HG02678 (cell line): ENCODE data around the gene CD79A.
A peak's percentile ranks its signal among the peaks of the same experiment; 100 is the strongest.

Source experiments
- ATAC-seq: cut with Tn5 transposase; IDR thresholded peaks from one replicate; pipeline ENCODE4 v1.9.1; 2021; ENCODE audit warnings: mild to moderate bottlenecking, moderate library complexity; ENCODE audit not compliant: unreplicated experiment

The CD79A gene

DNA sequence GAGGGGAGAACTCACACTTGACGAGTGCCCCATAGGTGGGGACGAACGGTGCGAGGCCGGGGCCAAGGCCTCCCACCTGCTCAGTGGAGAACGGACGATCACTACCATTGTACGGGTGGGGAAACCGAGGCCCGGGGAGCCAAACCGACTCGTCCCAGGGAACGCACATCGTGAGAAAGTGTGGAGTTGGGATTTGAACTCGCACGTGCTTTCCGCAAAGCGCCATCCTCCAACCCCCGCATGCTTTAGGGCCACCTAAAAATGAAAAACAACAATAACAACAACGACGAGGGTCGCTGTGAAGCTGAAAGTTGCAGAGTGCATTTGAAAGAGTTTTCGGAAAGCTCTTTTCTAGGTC is 6.4 kb downstream of the CD79A start:
- no peak for ATAC-seq

DNA sequence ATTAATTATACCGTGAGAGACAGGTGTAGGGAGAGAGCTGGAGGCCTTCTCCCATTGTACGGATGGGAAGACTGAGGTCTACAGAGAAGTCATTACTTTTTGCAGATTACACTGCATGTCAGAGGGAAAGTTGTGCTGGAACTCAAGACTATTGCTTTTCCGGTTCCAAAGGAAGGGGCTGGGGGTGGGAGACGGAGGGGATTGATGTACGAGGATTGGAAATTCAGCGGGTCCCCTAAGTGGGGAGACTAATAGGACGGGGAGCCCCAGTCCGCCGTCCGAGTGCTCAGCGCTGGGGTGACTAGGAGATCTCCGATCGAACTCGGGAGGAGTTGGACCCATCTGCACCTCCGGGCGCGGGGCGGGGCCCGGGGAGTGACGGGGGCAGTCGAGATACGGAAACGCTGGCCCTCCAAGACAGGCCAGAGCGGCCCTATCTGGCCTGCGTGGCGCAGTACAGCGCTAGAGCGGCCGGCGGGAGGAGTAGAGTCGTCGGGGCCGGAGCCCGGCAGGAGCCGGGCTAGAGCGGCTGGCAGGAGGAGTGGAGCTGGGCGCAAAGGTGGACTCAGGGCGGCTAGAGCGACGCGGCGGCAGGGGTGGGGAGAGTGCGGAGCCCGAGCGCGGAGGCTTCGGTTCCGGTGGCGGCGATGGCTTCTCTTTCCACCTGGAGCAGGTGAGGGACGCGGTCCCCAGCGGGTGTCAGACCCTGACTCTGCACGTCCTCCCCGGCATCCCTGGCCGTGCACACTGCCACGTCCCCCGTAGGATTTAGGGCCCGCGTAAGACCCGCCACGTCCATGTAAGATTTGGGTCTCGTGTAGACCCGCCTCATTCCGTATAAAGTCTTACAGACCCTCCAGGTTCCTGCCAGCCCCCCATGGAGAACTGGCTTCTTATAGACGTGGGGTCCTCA is 7.0 kb downstream of the CD79A start:
- peak; percentile 75 for ATAC-seq

DNA sequence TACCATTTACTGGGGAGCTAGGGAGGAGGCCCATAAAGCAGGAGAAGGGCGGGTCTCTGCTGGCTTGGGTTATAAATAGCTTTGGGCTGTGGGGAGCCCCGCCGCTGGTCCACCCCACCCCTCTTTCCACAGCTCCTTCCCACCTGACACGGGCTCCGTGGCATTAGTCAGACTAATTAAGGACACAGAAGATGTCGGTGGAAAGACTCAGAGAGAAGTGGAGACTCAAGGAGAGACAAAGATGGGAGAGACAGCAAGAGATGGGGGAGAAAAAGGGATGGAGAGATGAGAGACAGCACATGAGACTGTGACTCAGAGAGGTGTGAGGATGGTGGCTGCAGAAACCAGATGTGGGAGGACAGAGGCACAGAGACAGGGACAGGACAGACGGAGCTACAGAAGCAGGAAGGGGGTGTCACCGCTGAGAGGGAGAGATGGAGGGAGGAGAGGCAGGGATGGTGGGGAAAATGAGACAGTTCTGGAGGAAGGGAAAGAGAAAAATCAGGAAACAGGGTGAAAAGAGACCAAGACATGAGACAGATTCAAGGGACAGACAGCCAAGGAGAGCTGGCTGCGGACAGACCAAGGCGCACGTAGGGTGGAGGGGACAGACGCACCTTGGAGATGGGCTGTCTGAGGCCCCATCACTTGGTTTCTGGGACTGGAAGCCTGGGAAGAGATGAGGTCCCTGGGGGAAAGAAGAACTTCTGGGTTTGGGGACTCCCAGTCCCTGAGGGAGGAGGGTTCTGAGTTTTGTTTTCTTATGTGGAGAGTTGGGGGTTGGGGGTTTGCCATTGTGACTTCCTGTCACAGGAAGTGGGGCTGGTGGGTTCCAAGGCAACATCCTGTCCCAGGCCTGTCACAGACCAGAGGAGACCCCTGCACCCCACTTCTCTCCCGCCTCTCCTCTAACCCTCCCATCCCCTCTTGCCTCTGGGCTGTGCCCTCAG is 10.0 kb downstream of the CD79A start:
- no peak for ATAC-seq

- ATAC-seq = no peak
These were observed 10.8 kb downstream of the CD79A start for GRCh38 chr19:41887711-41888382.

DNA sequence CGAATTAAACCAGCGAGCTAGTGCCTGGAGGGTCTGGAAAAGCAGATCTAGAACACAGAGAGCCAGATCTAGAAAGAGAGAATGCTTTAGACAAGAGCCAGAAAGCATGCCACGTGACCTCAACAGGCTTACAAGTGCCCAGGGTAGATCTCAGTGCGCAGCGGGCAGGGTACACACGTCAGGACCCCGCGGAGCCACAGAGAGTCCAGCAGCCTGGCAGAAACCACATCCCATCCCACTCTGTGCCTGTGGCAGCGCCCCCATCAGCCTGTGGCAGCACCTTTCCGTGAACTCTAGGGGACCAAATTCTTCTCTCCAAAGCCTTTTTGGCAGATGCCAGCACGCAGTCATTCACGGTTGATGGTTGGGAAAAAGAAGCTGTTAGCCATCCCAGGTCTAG is 11.8 kb downstream of the CD79A start:
- no peak for ATAC-seq

DNA sequence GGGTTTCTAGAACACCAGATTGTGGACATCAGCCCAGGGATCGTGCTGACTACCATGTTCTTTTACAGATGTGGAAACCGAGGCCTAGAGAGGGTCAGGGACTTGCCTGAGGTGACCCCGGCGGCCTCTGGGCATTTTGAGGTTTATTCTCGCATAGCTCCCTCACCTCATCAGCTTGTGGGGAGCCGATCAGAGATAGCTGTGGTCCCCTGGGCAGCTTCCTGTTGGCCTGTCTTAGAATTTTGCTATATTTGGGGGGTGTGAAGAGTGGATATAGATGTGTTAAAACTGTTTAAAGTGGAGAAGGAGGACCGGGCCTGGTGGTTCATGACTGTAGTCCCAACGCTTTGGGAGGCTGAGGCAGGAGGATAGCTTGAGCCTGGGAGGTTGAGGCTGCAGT is 12.8 kb downstream of the CD79A start:
- no peak for ATAC-seq

GRCh38 chr19:41890936-41891335 is 13.9 kb downstream of the CD79A start:
- ATAC-seq = no peak

- ATAC-seq = no peak
These were observed 15.3 kb downstream of the CD79A start for GRCh38 chr19:41892173-41892902.

DNA sequence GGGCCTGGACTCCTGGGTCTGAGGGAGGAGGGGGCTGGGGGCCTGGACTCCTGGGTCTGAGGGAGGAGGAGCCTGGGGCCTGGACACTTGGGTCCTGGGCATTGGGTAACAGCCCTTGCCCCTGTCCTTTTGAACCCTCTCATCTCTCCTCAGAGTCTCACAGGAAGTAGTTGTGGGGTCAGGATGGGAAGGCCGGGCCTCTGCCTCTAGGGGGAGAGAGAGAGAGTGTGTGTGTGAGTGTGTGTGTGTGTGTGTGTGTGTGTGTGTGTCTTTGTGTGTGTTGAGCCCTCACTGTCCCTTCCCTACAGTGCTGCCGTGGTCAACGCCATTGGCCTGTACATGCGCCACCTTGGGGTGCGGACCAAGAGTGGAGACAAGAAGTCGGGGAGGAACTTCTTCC is 16.8 kb downstream of the CD79A start:
- ATAC-seq = no peak

DNA sequence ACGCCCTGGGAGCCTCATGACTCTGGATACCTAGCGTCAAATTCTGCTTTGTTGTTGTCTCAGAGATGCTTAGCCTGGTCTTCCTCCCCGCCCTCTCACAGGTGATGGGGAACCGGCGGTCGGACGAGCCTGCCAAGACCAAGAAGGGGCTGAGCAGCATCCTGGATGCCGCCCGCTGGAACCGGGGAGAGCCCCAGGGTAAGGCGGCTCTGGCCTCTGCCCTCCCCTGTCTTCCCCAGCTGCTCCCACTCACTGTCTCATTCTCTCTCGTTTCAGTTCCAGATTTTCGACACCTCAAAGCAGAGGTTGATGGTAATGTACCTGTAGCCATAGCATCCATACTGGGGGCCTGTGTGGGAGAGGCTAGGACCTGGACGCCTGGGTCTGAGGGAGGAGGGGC is 17.3 kb downstream of the CD79A start:
- no peak for ATAC-seq

DNA sequence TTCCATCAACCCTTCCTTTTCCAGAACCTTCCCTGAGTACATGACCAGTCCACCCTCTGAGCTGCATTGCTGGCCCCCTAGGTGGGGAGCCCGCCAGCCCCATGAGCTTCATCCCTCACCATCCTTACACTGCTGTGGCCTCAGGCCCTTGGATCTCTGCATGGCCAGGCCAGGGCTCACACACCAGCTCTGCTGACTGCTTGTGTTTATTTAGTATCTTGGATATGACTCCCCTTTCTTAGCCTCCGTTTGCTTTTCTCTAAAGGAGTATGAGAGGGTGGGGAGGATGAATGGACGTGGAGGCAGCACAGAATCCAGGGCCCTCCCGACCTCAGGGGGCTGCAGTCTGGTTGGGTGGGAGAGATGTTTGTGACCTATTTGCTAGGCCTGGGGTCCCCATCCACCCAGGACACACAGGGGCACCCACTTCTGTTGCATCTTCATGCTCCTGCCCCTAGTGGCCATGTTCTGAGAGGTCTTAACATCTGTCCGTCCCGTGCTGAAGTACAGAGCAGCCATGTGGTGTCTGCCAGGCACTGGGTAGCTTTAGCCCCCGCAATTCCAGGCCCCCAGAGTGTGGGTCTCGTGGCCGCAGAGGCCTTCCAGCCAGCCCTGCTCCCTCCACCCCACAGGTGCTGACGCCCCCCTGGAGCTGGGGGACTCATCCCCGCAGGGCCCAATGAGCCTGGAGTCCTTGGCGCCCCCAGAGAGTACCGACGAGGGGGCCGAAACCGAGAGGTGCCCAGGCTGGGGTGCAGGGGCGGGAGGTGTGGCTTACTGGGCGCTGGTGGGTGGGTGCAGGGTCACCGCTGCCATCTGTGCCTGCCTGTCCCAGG is 18.9 kb downstream of the CD79A start:
- no peak for ATAC-seq

DNA sequence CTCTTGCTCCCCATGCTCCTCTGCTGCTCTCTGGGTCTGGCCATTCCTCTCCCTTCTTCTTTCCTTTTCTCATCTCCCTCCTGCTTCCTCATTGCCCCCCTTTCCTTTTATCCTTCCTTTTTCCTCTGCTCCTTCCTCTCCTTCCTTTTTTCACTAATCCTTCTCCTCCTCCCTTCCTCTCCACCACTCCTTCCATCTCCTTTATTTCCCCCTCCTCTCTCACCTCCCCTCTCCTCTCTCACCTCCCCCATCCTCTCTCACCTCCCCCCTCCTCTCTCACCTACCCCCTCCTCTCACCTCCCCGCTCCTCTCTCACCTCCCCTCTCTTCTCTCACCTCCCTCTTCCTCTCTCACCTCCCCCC is 19.5 kb downstream of the CD79A start:
- no peak for ATAC-seq

GRCh38 chr19:41897181-41897580 is 20.1 kb downstream of the CD79A start:
- ATAC-seq = no peak

DNA sequence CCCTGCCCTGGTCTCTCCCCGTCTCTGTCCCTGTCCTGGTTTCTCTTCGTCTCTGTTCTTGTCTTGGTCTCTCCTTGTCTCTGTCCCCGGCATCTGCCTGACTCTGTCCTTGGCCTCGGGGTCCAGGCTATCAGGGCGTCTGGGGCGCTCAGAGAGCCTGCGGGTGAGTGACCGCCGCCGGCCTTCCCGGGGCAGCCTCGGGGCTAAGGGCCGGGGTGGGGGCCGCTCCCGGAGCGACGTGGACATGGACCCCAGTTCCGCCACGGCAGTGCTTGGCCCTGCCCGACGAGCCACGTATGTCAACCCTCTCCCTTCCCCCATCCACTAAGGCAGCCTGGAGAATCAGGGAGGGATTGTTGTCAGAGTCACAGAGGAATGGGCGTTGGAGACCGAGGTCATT is 20.7 kb downstream of the CD79A start:
- ATAC-seq = no peak

- ATAC-seq = no peak
These were observed 21.2 kb downstream of the CD79A start for GRCh38 chr19:41898235-41898634.

GRCh38 chr19:41901707-41902360 is 24.8 kb downstream of the CD79A start:
- ATAC-seq = no peak

- no peak for ATAC-seq
These were observed 25.5 kb downstream of the CD79A start for GRCh38 chr19:41902594-41902993.

GRCh38 chr19:41903193-41903953 is 26.3 kb downstream of the CD79A start:
- ATAC-seq = no peak
